Heart left ventricle (tissue), 13 donors: ENCODE data around the gene NUMA1.

Experiments
- POLR2A ChIP-seq, 2 donors: fragments of 450-650 bp; IDR thresholded peaks; one replicate each; pipeline ENCODE4 v1.6.1; 2017; ENCODE audit warnings: antibody characterized with exemption in 2 of 2, mild to moderate bottlenecking in 2 of 2, moderate library complexity in 2 of 2
- TF ChIP-seq, protein P1 (sequence below), 12 donors: fragments of 200-600 bp; sonication (generic) in 4 of 12; IDR thresholded peaks; one replicate each; pipeline versions ENCODE4 v1.5.0 to v1.8.0; 2018 to 2022; ENCODE audit warnings: antibody characterized with exemption in 12 of 12, mild to moderate bottlenecking in 5 of 12
- donor health status: ischemic (EF 13 %, LVEDD 7.1; RV severe dilation, severe dysfunction).
- donor health status: DM: no; HTN: yes; CAD: no.
- donor health status: DM: no; HTN: no; CAD: no.
- donor health status: ischemic (EF 25% LVEDD 6.9; RV normal size, moderate dysfunction).
- donor health status: ischemic (EF 25% LVEDD 5.7; RV mildly dilated, moderate dysfunction).
- donor health status: ischemic (EF 35%, LVEDD 5.7; RV mildly dilated, moderate dysfunction).
- donor health status: nonischemic (EF 11% LVEDD 7.7; RV severe dilation, severe dysfunction).
- donor health status: DM: yes; HTN: yes; CAD: no.
- donor health status: PGD.
- donor health status: ischemic (EF 29% LVEDD 5.4; RV normal size, mild dysfunction).
- donor health status: nonischemic (EF 23%, LVEDD 6.1; RV moderate dilation, normal function).

- TF ChIP-seq, protein P1, sequence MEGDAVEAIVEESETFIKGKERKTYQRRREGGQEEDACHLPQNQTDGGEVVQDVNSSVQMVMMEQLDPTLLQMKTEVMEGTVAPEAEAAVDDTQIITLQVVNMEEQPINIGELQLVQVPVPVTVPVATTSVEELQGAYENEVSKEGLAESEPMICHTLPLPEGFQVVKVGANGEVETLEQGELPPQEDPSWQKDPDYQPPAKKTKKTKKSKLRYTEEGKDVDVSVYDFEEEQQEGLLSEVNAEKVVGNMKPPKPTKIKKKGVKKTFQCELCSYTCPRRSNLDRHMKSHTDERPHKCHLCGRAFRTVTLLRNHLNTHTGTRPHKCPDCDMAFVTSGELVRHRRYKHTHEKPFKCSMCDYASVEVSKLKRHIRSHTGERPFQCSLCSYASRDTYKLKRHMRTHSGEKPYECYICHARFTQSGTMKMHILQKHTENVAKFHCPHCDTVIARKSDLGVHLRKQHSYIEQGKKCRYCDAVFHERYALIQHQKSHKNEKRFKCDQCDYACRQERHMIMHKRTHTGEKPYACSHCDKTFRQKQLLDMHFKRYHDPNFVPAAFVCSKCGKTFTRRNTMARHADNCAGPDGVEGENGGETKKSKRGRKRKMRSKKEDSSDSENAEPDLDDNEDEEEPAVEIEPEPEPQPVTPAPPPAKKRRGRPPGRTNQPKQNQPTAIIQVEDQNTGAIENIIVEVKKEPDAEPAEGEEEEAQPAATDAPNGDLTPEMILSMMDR (IDR thresholded peaks at IDR 0.05): no peak
- no peak for TF ChIP-seq POLR2A (IDR thresholded peaks at IDR 0.05)
Measured at GRCh38 chr11:72002841-72003775, 77.2 kb downstream of the NUMA1 start.
